Progenitor cell of endocrine pancreas (in vitro differentiated cells): ENCODE measurements around the gene PALLD. TPM values are rescaled to one million over a fixed set of nuclear protein-coding genes. Genes with fewer than 3 reads are reported as not detected.

Experiments used
- DNase-seq: peaks from one replicate; pipeline ENCODE4 v3.0.0; 2021; ENCODE audit warnings: low spot score; ENCODE audit not compliant: unreplicated experiment
- H3K27ac Mint-ChIP-seq: 2 replicates; pipeline ENCODE4 v1.8.0; 2021; ENCODE audit warnings: mild to moderate bottlenecking, moderate library complexity, mixed read lengths
- H3K27me3 Mint-ChIP-seq: 2 replicates; pipeline ENCODE4 v1.8.0; 2021; ENCODE audit warnings: mixed read lengths
- H3K36me3 Mint-ChIP-seq: 2 replicates; pipeline ENCODE4 v1.8.0; 2022; ENCODE audit warnings: mixed read lengths; ENCODE audit not compliant: insufficient read depth
- H3K4me1 Mint-ChIP-seq: 2 replicates; pipeline ENCODE4 v1.8.0; 2021; ENCODE audit warnings: low read depth, mixed read lengths
- H3K4me3 Mint-ChIP-seq: 2 replicates; pipeline ENCODE4 v1.8.0; 2021; ENCODE audit warnings: low read depth, mild to moderate bottlenecking, moderate library complexity, mixed read lengths
- H3K9me3 Mint-ChIP-seq: 2 replicates; pipeline ENCODE4 v1.8.0; 2021; ENCODE audit warnings: low read depth, mixed read lengths
- total RNA-seq: library from RNA; stranded (reverse); gene quantifications from 2 replicates; pipeline ENCODE4 v1.2.1, GENCODE V29; 2021
- TF ChIP-seq, protein P1 (sequence below): fragments of 200-600 bp; sonication (generic); IDR thresholded peaks from one replicate; pipeline ENCODE4 v1.5.0; 2021; ENCODE audit warnings: antibody characterized with exemption, mild to moderate bottlenecking; ENCODE audit not compliant: unreplicated experiment

Gene PALLD
- total RNA-seq, 1 donor from 2014 or later: 43.2 TPM

DNA sequence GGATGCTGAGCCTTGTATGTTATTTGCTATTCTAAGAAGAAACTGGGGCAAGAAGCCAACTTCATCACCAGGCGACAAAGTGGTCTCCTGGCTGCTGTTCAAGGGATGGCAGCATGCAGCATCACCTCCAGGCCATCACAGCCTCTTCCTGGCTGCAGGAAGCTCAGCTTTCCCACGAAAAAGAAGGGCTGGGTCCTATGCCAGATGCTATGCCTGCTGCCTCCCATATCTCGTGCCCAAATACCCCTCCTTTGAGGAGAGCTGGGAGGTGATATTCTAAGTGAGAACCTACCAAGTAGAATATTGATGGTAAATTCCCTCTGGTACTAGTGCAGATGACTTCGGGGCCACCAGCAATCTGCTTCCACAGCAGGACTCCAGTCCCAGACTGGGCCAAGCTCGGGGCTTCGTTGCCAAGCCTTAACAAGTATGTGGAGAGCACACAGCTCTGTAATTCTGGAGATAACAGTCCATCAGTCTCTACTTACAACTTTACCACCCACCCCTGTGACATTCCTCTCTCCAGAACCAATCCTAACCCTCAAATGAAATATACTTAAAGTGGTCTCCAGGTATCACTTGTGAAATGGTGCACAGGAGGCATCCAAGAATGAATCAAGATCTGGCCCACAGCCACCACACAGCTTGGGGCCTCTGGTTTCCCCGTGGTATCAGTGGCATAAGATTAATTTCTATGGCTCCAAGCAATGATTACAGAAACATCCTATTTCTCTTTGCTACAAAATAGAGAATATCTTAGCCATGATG lies 149.3 kb downstream of the PALLD start:
- Mint-ChIP-seq H3K9me3 (no peaks in the 10 kb centered on the region), H3K4me1 (no peaks in the 10 kb centered on the region), H3K27ac (no peak overlapping the region), H3K36me3 (no peaks in the 10 kb centered on the region), H3K4me3 (no peak overlapping the region), H3K27me3 (no peaks in the 10 kb centered on the region)
- TF ChIP-seq, protein P1, sequence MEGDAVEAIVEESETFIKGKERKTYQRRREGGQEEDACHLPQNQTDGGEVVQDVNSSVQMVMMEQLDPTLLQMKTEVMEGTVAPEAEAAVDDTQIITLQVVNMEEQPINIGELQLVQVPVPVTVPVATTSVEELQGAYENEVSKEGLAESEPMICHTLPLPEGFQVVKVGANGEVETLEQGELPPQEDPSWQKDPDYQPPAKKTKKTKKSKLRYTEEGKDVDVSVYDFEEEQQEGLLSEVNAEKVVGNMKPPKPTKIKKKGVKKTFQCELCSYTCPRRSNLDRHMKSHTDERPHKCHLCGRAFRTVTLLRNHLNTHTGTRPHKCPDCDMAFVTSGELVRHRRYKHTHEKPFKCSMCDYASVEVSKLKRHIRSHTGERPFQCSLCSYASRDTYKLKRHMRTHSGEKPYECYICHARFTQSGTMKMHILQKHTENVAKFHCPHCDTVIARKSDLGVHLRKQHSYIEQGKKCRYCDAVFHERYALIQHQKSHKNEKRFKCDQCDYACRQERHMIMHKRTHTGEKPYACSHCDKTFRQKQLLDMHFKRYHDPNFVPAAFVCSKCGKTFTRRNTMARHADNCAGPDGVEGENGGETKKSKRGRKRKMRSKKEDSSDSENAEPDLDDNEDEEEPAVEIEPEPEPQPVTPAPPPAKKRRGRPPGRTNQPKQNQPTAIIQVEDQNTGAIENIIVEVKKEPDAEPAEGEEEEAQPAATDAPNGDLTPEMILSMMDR: no peak
- no peak for DNase-seq

DNA sequence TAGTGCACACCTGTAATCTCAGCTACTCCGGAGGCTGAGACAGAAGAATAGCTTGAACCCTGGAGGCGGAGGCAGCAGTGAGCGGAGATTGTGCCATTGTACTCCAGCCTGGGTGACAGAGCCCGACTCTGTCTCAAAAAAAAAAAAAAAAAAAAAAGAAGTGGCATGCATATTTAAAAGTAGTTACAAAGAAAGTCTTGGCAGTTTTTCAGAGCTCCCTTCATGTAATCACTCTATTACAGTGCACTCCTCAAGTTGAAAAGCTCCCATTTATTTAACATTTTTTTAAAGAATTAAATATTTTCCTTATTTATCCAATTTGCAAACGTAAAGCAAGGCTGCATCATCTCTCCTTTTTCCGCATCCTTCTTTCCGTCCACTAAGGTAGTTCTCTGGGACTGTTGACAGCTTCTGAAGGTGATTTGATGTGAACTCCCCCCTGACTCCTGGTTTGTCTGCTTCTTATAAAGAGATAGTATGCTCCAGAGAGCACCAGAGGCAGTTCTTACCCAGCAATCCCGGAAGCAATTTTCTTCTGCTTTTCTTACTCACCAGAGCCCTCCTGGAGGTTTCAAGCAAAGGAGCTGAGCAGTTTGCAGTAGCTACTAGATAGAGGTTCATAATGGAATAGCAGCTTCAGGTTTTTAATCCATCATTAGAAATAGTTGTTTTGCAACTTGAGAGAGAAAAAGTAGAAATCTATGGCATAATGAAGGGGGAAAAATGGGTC lies 151.0 kb downstream of the PALLD start:
- Mint-ChIP-seq H3K27ac (no peak overlapping the region), H3K36me3 (no peaks in the 10 kb centered on the region), H3K4me1 (no peaks in the 10 kb centered on the region), H3K4me3 (no peak overlapping the region), H3K27me3 (no peaks in the 10 kb centered on the region), H3K9me3 (no peaks in the 10 kb centered on the region)
- no peak for DNase-seq
- TF ChIP-seq, protein P1: no peak

DNA sequence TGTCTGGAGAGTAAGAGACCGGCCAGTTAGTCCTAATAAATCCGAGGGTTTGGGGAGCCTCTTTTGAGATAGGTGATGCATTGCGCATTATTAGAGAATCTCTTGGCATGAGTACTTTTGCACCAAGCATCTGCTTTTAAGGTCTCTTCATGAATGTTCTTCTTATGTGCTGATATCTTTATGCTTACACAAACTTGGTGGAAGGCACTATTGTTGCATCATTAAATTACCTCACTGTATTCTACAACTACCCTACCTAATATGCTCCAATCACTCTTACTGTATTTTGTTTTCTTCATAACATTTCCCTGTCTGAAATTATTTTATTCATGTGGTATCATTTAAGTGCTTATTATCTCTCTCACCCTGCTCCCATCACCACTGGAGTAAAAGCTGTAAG lies 151.6 kb downstream of the PALLD start:
- no peak overlapping the region for H3K4me3 Mint-ChIP-seq
- no peaks in the 10 kb centered on the region for H3K36me3 Mint-ChIP-seq
- no peak overlapping the region for H3K27ac Mint-ChIP-seq
- no peaks in the 10 kb centered on the region for H3K9me3 Mint-ChIP-seq
- H3K4me1 Mint-ChIP-seq: no peaks in the 10 kb centered on the region
- no peaks in the 10 kb centered on the region for H3K27me3 Mint-ChIP-seq
- DNase-seq: no peak
- TF ChIP-seq, protein P1: no peak

DNA sequence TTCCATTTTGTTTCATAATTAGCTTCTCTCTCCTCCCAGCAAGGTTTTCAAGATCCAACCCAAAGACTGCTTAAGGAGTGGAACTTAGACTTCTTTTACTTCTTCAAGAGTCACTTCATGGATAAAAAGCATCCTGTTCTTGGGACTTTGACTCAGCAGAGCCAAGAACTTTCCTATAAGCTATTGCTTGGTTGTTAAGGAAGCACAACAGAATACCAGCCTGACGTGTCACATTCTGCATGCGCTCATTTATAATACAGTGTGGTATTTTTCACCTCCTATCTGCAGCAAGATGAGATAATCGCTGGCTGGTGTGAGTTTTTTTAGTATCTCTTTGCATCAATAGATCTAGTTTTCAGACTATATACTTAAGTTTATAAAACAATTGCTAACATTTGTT lies 152.1 kb downstream of the PALLD start:
- no peak overlapping the region for H3K27ac Mint-ChIP-seq
- TF ChIP-seq, protein P1: no peak
- H3K36me3 Mint-ChIP-seq: no peaks in the 10 kb centered on the region
- no peak overlapping the region for H3K4me3 Mint-ChIP-seq
- no peaks in the 10 kb centered on the region for H3K4me1 Mint-ChIP-seq
- H3K27me3 Mint-ChIP-seq: no peaks in the 10 kb centered on the region
- H3K9me3 Mint-ChIP-seq: no peaks in the 10 kb centered on the region
- no peak for DNase-seq

DNA sequence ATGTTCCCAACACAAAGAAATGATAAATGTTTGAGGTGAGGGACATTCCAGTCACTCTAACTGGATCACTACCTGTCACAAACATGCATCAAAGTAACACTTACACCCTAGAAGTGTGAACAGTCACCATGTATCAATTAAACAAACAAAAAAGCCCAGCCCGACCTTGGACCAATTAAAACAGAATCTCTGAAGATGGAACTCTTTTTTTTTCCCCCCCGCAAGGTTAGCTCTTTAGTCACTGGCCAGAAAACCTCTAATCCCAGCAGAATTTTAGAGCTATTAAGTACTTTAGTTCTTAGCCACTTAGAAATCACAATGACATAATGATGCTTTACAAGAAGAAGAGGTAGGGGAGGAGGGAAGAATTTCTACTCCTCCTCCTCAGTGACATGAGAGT lies 154.5 kb downstream of the PALLD start:
- Mint-ChIP-seq H3K9me3 (no peaks in the 10 kb centered on the region), H3K27me3 (no peaks in the 10 kb centered on the region), H3K4me1 (peaks cover 8% of the 10 kb centered on the region), H3K27ac (no peak overlapping the region), H3K36me3 (no peaks in the 10 kb centered on the region), H3K4me3 (no peak overlapping the region)
- TF ChIP-seq, protein P1: no peak
- DNase-seq: no peak
